DOHH2 (cell line): ENCODE data around the gene C1QTNF5.

Experiments used
- H3F3A ChIP-seq: fragments of 200-600 bp; sonication (generic), shearing (Covaris generic); 2 replicates; pipeline ENCODE4 v1.6.0; 2016; ENCODE audit warnings: antibody characterized with exemption, mild to moderate bottlenecking; ENCODE audit not compliant: control insufficient read depth, insufficient read depth
- H3K27ac ChIP-seq: fragments of 200-600 bp; sonication (generic); 2 replicates; pipeline ENCODE4 v1.5.1; 2014; ENCODE audit warnings: low read depth, mild to moderate bottlenecking, low read length, moderate library complexity
- H3K27me3 ChIP-seq: fragments of 200-600 bp; sonication (generic); 2 replicates; pipeline ENCODE4 v1.6.1; 2014; ENCODE audit warnings: mild to moderate bottlenecking, low read length, mixed read lengths; ENCODE audit not compliant: control insufficient read depth
- H3K36me3 ChIP-seq: fragments of 200-600 bp; sonication (generic); 2 replicates; pipeline ENCODE4 v1.6.1; 2014; ENCODE audit warnings: mild to moderate bottlenecking, low read length, moderate library complexity, mixed read lengths; ENCODE audit not compliant: control insufficient read depth
- H3K4me1 ChIP-seq: fragments of 200-600 bp; sonication (generic); 2 replicates; pipeline ENCODE4 v1.6.1; 2014; ENCODE audit warnings: mild to moderate bottlenecking, low read length, mixed read lengths; ENCODE audit not compliant: control insufficient read depth
- H3K4me2 ChIP-seq: fragments of 200-600 bp; sonication (generic); 2 replicates; pipeline ENCODE4 v1.6.0; 2014; ENCODE audit warnings: mild to moderate bottlenecking, low read length, moderate library complexity
- H3K4me3 ChIP-seq: fragments of 200-600 bp; sonication (generic); 2 replicates; pipeline ENCODE4 v1.5.1; 2014; ENCODE audit warnings: mild to moderate bottlenecking, low read length, mixed read lengths
- H3K79me2 ChIP-seq: fragments of 200-600 bp; sonication (generic); 2 replicates; pipeline ENCODE4 v1.6.1; 2014; ENCODE audit warnings: mild to moderate bottlenecking, low read length, mixed read lengths; ENCODE audit not compliant: control insufficient read depth
- H3K9me2 ChIP-seq: fragments of 200-600 bp; sonication (generic); replicated peaks from 2 replicates; pipeline ENCODE4 v1.6.1; 2014; ENCODE audit warnings: mild to moderate bottlenecking, low read length, mixed read lengths; ENCODE audit not compliant: control insufficient read depth
- H3K9me3 ChIP-seq: fragments of 200-600 bp; sonication (generic); 2 replicates; pipeline ENCODE4 v1.6.1; 2014; ENCODE audit warnings: antibody characterized with exemption, low read length, mixed read lengths; ENCODE audit not compliant: control insufficient read depth, insufficient read depth
- H4K20me1 ChIP-seq: fragments of 200-600 bp; sonication (generic); 2 replicates; pipeline ENCODE4 v1.6.0; 2014; ENCODE audit warnings: low read depth, mild to moderate bottlenecking, antibody characterized with exemption, low read length, moderate library complexity; ENCODE audit not compliant: control insufficient read depth, insufficient read depth
- CTCF ChIP-seq: fragments of 200-600 bp; sonication (generic); IDR thresholded peaks from one replicate; pipeline ENCODE4 v1.5.1; 2014; ENCODE audit warnings: antibody characterized with exemption, mild to moderate bottlenecking, low read depth, low read length; ENCODE audit not compliant: poor library complexity, severe bottlenecking
- EZH2phosphoT487 ChIP-seq: fragments of 200-600 bp; sonication (generic); IDR thresholded peaks from 2 replicates; pipeline ENCODE4 v1.6.1; 2017; ENCODE audit warnings: borderline replicate concordance, mild to moderate bottlenecking, antibody characterized with exemption, low read length, moderate library complexity, mixed read lengths

The C1QTNF5 gene

DNA sequence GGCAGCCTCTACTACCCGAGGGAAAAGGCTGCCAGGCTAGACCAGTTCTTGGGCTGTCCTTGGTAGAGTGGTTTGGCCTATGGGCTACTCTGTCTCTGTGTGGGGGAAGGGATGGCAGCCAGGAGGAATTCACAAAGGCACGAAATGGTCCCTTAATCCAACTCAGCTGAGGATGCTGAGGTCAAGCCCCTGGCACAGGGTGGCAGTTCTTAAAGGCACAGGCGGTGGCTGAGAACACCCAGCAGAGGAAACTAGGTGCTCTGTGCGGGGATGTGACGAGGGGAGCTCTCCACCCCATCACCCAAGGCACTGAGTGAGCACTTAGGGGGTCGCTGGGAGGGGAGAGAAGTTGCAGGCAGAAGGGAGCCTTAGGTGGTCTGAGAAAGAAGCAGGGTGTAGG, 5.9 kb upstream of the C1QTNF5 start, which contains the start of gene MFRP:
TSS of gene MFRP (minus strand) at position 101 of the 400 bp plus-strand sequence. CDS start 192 bp downstream, outside the sequence.
- H3K79me2 ChIP-seq = no peaks in the 10 kb centered on the region
- no peak within 1 kb of the TSS for H3K4me3 ChIP-seq
- no peaks in the 10 kb centered on the region for H3F3A ChIP-seq
- peaks cover 30% of the 10 kb centered on the region for H3K27me3 ChIP-seq
- no peak for TF ChIP-seq CTCF
- TF ChIP-seq EZH2phosphoT487 = no peak
- H3K27ac ChIP-seq = no peak within 1 kb of the TSS
- H4K20me1 ChIP-seq = no peaks in the 10 kb centered on the region
- H3K4me2 ChIP-seq = no peak within 1 kb of the TSS
- H3K9me2 ChIP-seq = no peaks in the 10 kb centered on the region
- peaks cover 7% of the 10 kb centered on the region for H3K4me1 ChIP-seq
- H3K9me3 ChIP-seq = no peaks in the 10 kb centered on the region
- no peaks in the 10 kb centered on the region for H3K36me3 ChIP-seq

DNA sequence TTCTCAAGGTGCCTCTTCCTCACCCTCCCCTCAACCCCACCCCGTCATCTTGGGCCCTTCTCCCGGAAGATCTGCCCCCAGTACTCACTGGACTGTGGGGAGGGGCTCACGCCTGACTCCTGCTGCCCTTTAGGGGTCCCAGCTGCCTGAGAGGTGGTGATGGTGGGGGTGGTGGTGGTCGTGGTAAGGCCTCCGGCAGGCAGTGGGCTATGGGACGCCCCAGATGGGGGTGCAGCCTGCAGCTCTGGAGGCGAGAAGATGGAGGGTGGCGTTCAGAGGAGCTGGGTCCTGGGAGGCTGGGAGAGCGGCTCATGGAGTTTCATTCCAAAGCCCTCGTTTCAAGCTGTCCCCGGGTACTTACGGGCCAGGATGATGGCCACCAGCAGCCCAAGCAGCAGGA, 5.0 kb upstream of the C1QTNF5 start:
- Histone ChIP-seq H3K4me1 (peaks cover 14% of the 10 kb centered on the region), H3K4me2 (no peak overlapping the region), H3K4me3 (no peak overlapping the region), H4K20me1 (no peaks in the 10 kb centered on the region), H3F3A (no peaks in the 10 kb centered on the region), H3K36me3 (no peaks in the 10 kb centered on the region), H3K9me3 (no peaks in the 10 kb centered on the region), H3K9me2 (no peaks in the 10 kb centered on the region), H3K79me2 (no peaks in the 10 kb centered on the region), H3K27ac (no peak overlapping the region), H3K27me3 (peaks cover 39% of the 10 kb centered on the region)
- TF ChIP-seq EZH2phosphoT487 (no peak), CTCF (no peak)

GRCh38 chr11:119344291-119345010, 3.8 kb upstream of the C1QTNF5 start:
- H3K27me3 ChIP-seq = peaks cover 42% of the 10 kb centered on the region
- no peak overlapping the region for H3K4me3 ChIP-seq
- no peaks in the 10 kb centered on the region for H3K9me2 ChIP-seq
- H3K4me1 ChIP-seq = peaks cover 11% of the 10 kb centered on the region
- H3K27ac ChIP-seq = no peak overlapping the region
- H3K79me2 ChIP-seq = no peaks in the 10 kb centered on the region
- H3K36me3 ChIP-seq = no peaks in the 10 kb centered on the region
- no peak overlapping the region for H3K4me2 ChIP-seq
- H3K9me3 ChIP-seq = no peaks in the 10 kb centered on the region
- no peak for TF ChIP-seq EZH2phosphoT487
- TF ChIP-seq CTCF = no peak
- H4K20me1 ChIP-seq = no peaks in the 10 kb centered on the region
- no peaks in the 10 kb centered on the region for H3F3A ChIP-seq
